HG03103 (cell line): Measurements from ENCODE around the gene BACH1.

Source experiments
- ATAC-seq: cut with Tn5 transposase; IDR thresholded peaks from one replicate; pipeline ENCODE4 v1.9.1; 2021; ENCODE audit warnings: low read depth; ENCODE audit not compliant: unreplicated experiment

Gene BACH1

GRCh38 chr21:29290240-29290639, 8.5 kb upstream of the BACH1 start:
- ATAC-seq: no peak

- peak; percentile 93 for ATAC-seq
Observed at GRCh38 chr21:29293495-29293894, 5.2 kb upstream of the BACH1 start.

GRCh38 chr21:29295066-29295650, 3.6 kb upstream of the BACH1 start:
- ATAC-seq: no peak

DNA sequence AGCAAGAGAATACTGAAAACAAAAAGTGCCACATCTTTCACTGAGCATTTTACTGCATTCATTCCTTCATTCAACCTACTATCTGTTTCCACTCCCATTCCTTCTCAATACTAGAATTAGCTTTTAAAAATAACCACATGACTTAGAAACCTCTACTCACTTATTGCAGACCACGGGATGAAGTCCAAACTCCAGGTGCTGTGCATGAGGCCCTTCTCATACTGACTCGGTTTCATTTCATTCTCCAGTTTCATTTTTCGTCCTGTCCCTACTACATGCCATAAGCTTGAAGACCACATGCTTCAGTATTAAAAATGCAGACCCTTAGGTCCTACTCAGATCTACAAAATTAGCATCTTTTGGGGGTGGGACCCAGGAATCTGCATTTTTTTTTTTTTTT, 2.3 kb upstream of the BACH1 start:
- ATAC-seq: no peak

DNA sequence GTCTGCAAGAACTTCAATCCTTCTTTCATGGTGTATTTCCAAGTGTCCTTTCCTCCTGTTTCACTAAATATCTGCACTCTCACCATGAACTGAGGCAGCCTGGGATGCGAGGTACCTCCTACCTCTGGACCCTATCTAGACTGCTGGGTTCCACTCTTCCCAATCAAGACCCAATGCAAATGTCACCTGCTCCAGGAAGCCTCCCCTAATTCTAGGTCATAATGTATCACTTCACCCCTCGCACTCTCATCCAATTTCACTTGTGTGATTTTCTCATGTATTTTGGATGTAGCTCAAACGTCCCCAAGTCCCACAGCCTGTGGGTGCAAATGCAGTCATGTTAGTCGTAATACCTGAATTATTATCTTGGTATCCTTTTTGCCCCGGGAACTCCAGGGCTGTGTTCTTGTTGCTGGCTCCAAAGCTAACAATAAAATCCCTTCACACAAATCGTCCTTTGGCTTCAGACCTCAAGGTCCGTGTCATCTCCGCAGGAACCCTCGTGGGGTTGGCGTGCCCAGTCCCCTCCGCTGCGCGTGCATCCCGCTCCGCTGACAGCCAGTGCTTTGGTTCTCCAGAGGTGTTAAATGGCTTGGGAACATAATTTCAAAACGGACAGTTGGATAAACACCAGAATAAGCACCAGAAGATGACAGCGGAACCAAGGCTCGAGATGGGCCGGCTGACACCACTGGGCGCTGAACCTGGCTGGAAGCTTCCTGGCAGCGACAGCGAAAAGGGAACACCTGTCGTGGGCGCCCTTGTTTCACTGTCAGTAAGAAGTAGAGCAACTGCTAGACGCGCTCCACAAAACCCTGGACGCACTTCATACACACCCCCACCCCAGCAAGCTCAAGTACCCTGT, 1.0 kb upstream of the BACH1 start:
- no peak for ATAC-seq

DNA sequence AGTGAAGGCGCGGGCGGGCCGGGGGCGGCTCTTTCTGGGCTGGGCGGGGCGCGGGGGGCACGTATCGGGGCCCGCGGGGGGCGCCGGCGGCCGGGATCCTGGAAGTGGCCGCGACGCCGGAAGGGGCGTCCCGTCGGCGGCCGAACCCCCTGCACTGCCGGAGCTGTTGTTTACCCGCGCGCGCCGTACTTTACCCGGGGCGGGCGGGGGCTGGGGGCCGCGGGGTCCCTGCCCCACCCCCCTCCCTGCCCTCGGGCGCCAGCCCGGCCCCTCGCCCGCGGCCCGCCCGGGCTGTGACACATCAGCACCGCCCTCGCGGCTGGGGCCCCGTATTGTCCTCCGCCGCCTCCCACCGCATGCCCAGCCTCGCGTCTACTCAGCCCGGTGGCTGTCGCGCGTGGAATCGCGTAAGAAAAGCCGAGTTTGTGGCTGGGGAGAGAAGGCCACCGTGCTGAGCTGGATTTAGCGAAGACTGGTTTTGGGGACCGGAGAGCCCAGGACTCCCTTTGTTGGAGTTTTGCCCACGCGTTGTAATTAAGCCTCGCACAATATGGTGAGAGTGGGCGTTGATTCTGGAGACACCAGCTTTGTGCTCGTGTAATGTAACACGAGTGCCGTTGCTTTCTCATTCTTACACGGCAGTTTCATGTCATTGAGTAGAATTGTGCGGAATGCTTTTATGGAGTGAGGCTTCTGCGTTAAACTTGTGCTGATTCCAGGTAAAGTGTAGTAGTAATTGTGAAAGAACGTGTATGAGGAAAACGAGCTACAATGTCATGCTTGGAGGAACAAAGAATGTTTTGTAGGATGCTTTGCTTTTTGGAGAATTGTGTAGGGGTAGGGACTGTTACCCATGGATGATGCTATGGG, 559 bp downstream of the BACH1 start:
- peak; percentile 3 for ATAC-seq

- ATAC-seq: peak; percentile 59
Observed at GRCh38 chr21:29299916-29300806, 1.4 kb downstream of the BACH1 start.

DNA sequence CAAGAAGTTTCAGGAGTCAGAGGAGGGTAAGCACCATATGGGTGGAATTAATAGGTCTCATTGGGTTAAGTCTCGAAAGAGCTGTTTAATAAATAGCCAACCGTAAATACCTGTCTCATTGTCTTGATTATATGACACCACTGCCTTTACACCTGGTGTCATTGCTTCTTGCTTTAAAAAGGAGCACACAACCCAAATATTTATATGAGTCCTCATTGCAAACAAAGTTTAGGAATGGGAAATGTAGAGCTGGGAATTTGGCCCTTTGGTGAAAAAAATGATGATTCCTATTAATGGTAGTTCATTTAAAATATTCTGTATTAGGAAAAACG, 2.1 kb downstream of the BACH1 start:
- no peak for ATAC-seq

- ATAC-seq: no peak
Observed at GRCh38 chr21:29301691-29302090, 3.0 kb downstream of the BACH1 start.

- ATAC-seq: no peak
Observed at GRCh38 chr21:29302359-29302875, 3.7 kb downstream of the BACH1 start.

DNA sequence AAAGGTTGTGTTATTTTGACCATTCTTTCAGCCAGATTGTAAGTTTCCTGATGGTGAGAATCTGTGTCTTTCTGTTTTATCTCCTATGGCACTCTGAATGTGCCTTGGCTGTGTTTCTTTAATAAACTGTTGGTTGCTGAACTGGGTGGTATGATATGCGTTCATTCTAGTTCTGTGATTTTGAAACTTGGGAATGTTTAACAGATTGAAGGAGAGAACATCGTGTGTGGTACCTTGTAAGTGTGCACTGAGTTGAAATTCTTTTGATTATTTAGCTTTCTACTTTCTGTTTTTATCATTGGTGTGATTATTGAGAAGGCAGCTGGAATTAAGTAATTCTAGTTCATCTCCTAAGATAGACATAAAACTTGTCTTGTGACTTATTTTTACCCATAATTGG, 4.6 kb downstream of the BACH1 start:
- ATAC-seq: no peak

GRCh38 chr21:29304597-29304996, 5.9 kb downstream of the BACH1 start:
- no peak for ATAC-seq

DNA sequence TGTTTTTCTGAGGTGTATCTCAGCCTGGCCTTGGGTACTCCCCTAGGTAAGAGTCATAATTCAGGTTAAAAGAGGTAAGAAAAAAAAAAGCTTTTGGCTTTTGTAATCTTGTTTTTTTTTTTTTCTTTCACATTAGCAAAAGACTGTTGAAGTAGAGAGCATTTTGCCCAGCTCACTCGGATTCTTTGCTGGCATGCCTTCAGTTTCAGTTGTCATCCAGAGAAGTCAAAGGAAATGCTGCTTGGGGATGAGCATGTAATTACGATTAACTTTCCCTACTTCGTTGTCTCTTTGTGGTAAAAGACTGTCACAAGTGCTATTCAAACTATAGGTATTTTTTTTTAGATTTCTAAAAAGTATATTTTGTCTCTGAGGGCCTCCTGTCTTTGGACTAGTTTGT, 6.3 kb downstream of the BACH1 start:
- ATAC-seq: no peak

- ATAC-seq: no peak
Observed at GRCh38 chr21:29305561-29305960, 6.8 kb downstream of the BACH1 start.

- ATAC-seq: peak; percentile 45
Observed at GRCh38 chr21:29306920-29307319, 8.2 kb downstream of the BACH1 start.

GRCh38 chr21:29307718-29308455, 9.2 kb downstream of the BACH1 start:
- no peak for ATAC-seq

DNA sequence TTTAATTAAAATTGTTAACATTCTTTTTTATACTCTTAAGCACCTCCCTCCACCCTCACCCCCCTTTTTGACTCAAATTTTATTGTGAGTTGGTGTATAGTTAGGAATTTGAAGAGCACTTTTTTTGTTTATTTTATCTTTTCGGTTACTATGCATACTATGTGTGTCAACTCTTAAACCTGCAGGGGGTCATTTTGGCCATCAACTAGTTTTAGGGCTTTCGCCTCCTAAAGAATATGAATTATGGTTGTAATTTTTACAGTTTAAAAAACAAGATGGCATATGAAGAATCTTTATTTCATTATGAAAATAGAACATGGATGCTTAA, 9.7 kb downstream of the BACH1 start:
- ATAC-seq: no peak

DNA sequence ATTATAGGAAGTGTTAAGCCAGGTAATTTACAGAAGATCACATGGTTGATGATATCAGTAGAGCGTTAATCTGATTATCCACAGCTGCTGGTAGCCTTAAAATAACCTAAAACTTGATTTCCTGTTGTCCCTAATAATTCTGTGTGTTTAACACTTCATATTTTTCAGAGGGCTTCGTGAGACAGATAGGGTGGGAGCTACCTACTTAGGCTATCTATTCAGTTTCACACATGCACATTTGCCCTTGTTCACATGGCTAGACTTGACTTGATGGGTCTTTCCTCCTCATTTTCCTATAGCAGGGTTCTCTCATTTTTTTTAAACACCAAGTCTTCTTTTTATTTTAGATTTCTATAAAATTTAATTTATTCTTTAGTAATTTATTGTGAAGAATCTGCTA, 11.0 kb downstream of the BACH1 start:
- ATAC-seq: no peak

GRCh38 chr21:29311802-29312201, 13.1 kb downstream of the BACH1 start:
- ATAC-seq: no peak

DNA sequence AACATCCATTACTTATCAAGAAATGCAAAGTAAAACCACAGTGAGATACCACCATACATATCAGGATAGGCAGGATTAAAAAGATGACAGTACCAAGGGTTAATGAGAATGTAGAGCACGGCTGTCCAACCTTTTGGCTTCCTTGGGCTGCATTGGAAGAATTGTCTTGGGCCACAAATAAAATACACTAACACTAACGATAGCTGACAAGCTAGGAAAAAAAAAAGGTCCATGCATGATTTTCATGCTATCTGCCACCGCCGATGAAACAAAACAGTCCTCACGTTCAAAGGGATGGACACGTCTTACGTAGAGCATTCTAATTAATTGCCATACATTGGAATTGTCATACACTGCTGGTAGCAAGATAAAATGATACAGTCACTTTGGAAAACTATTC, 14.3 kb downstream of the BACH1 start:
- ATAC-seq: no peak
